ENCODE data around the gene SCGN. TPM values are rescaled to one million over a fixed set of nuclear protein-coding genes. Genes with fewer than 3 reads are reported as not detected.

The SCGN gene
- total RNA-seq, 1 experiment from 2014 or later, result not detected

DNA sequence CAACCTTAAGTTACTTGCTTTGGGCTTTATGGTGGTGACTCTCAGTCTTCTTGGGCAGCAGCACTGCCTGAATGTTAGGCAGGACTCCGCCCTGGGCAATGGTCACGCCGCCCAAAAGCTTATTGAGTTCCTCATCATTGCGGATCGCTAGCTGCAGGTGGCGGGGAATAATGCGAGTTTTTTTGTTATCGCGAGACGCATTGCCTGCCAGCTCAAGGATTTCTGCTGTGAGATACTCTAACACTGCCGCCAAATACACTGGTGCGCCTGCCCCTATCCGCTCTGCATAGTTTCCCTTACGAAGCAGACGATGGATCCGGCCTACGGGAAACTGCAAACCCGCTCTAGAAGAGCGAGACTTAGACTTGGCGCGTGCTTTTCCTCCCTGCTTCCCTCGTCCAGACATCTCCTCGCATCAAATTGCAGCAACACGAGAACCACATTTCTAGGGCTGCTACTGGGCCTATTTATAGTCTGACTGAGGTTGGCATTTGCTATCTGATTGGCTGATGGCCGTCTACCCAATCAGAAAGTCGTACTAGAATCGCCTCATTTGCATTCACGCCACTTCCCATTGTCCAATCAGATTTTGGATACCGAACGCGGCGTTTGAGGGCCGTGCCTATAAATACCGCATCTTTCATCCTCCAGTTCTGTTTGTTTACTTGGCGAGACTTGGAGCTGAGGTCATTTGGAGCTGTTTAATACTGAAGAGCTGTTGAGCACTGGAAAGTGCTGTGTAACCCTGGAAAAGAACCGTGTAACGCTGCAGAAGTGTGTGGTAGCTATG is 74.3 kb downstream of the SCGN start:
- Histone ChIP-seq H3K27me3 (ENCODE audit: control insufficient read depth, insufficient read depth, low read length) (no peaks in the 10 kb centered on the region), H3K9me3 (ENCODE audit: control insufficient read depth, insufficient read depth, low read depth, low read length) (no peaks in the 10 kb centered on the region), H3K27ac (ENCODE audit: low read length) (no peak overlapping the region), H3K4me3 (ENCODE audit: low read depth in 2 of 2, low read length in 2 of 2) (no peak overlapping the region), H3K36me3 (ENCODE audit: control insufficient read depth, insufficient read depth, low read length) (no peaks in the 10 kb centered on the region), H3K4me1 (ENCODE audit: control insufficient read depth, insufficient read depth, low read length) (no peaks in the 10 kb centered on the region)
- ATAC-seq, result no peak
- no TSS peak for BruUV-seq (replicated peaks)
- intact Hi-C loops (cut with micrococcal nuclease; ENCODE audit: unreplicated experiment) (no loop called here), in situ Hi-C loops (cut with HindIII; ENCODE audit: low pct_unique_long_range_greater_than_20kb, low sequenced_read_pairs) (no loop called here)
- POLR2A ChIA-PET, result no interaction called here
- TF ChIP-seq POLR2AphosphoS5 (IDR thresholded peaks at IDR 0.05; ENCODE audit: low read depth, low read length), result no peak
- TF ChIP-seq, protein P1, sequence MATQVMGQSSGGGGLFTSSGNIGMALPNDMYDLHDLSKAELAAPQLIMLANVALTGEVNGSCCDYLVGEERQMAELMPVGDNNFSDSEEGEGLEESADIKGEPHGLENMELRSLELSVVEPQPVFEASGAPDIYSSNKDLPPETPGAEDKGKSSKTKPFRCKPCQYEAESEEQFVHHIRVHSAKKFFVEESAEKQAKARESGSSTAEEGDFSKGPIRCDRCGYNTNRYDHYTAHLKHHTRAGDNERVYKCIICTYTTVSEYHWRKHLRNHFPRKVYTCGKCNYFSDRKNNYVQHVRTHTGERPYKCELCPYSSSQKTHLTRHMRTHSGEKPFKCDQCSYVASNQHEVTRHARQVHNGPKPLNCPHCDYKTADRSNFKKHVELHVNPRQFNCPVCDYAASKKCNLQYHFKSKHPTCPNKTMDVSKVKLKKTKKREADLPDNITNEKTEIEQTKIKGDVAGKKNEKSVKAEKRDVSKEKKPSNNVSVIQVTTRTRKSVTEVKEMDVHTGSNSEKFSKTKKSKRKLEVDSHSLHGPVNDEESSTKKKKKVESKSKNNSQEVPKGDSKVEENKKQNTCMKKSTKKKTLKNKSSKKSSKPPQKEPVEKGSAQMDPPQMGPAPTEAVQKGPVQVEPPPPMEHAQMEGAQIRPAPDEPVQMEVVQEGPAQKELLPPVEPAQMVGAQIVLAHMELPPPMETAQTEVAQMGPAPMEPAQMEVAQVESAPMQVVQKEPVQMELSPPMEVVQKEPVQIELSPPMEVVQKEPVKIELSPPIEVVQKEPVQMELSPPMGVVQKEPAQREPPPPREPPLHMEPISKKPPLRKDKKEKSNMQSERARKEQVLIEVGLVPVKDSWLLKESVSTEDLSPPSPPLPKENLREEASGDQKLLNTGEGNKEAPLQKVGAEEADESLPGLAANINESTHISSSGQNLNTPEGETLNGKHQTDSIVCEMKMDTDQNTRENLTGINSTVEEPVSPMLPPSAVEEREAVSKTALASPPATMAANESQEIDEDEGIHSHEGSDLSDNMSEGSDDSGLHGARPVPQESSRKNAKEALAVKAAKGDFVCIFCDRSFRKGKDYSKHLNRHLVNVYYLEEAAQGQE (IDR thresholded peaks at IDR 0.05; ENCODE audit: insufficient read depth in 1 of 2, low read depth in 2 of 2, low read length in 1 of 2), result no peak
- no peak for TF ChIP-seq TCF7L2 (IDR thresholded peaks at IDR 0.05; ENCODE audit: low read depth, low read length)
- CTCF ChIA-PET, result interaction anchor here (1.0 kb wide), 1 partner anchor 8 kb away, joined by 3 read pairs; no protein-coding TSS in a partner anchor
- no peak for DNase-seq (ENCODE audit: low read depth, low spot score)

DNA sequence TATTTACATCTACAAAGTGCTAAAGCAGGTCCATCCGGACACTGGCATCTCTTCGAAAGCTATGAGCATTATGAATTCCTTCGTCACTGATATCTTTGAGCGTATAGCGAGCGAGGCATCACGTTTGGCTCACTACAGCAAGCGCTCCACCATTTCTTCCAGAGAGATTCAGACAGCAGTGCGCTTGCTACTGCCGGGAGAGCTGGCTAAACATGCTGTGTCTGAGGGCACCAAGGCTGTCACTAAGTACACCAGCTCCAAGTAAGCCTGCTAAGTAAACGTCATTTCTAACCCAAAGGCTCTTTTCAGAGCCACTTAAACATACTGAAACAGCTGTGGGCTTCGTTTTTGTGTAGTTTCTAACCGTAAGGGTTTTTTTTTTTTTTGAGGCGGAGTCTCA is 75.0 kb downstream of the SCGN start:
- Histone ChIP-seq H3K4me3 (ENCODE audit: low read depth in 2 of 2, low read length in 2 of 2) (no peak overlapping the region), H3K4me1 (ENCODE audit: control insufficient read depth, insufficient read depth, low read length) (no peaks in the 10 kb centered on the region), H3K27me3 (ENCODE audit: control insufficient read depth, insufficient read depth, low read length) (no peaks in the 10 kb centered on the region), H3K27ac (ENCODE audit: low read length) (no peak overlapping the region), H3K36me3 (ENCODE audit: control insufficient read depth, insufficient read depth, low read length) (no peaks in the 10 kb centered on the region), H3K9me3 (ENCODE audit: control insufficient read depth, insufficient read depth, low read depth, low read length) (no peaks in the 10 kb centered on the region)
- in situ Hi-C loops (cut with HindIII; ENCODE audit: low pct_unique_long_range_greater_than_20kb, low sequenced_read_pairs), result no loop called here
- ATAC-seq (no peak), DNase-seq (ENCODE audit: low read depth, low spot score) (no peak)
- TF ChIP-seq SIN3A (IDR thresholded peaks at IDR 0.05; ENCODE audit: borderline replicate concordance, insufficient read depth, low read depth, low read length) (no peak), POLR2AphosphoS5 (IDR thresholded peaks at IDR 0.05; ENCODE audit: low read depth, low read length) (no peak), TCF7L2 (IDR thresholded peaks at IDR 0.05; ENCODE audit: low read depth, low read length) (no peak)
- TF ChIP-seq, protein P1 (IDR thresholded peaks at IDR 0.05; ENCODE audit: insufficient read depth in 1 of 2, low read depth in 2 of 2, low read length in 1 of 2), result no peak
- TF ChIP-seq, protein P2, sequence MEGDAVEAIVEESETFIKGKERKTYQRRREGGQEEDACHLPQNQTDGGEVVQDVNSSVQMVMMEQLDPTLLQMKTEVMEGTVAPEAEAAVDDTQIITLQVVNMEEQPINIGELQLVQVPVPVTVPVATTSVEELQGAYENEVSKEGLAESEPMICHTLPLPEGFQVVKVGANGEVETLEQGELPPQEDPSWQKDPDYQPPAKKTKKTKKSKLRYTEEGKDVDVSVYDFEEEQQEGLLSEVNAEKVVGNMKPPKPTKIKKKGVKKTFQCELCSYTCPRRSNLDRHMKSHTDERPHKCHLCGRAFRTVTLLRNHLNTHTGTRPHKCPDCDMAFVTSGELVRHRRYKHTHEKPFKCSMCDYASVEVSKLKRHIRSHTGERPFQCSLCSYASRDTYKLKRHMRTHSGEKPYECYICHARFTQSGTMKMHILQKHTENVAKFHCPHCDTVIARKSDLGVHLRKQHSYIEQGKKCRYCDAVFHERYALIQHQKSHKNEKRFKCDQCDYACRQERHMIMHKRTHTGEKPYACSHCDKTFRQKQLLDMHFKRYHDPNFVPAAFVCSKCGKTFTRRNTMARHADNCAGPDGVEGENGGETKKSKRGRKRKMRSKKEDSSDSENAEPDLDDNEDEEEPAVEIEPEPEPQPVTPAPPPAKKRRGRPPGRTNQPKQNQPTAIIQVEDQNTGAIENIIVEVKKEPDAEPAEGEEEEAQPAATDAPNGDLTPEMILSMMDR (IDR thresholded peaks at IDR 0.05), result no peak
- no TSS peak for BruUV-seq (replicated peaks)
- intact Hi-C loops (cut with micrococcal nuclease; ENCODE audit: unreplicated experiment), result no loop called here
- ChIA-PET CTCF (no interaction called here), POLR2A (interaction anchor here (0.7 kb wide), 1 partner anchor 61 kb away, joined by 4 read pairs; no protein-coding TSS in a partner anchor)
